ENCODE measurements around the gene C10orf95.

Gene C10orf95

DNA sequence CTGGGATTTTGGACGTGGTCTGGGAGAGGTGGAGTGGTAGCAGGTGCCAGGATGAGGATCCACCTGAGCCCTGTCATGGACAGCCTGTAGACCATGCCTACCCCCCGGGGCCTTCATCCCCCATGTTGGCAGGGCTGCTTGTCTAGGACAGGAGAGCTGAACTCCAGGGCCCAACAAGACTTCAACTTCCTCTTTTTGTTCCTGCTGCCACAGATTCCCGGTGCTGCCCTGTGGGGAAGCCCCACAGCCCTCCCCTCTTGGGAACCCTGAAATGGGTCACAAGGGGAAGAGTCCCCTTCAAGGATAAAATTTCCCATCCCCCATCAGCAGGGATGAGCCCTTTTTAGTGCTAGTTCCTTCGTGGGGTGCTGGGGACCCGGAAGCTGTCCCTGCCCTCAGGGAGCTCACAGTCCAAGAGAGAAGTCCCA lies 17.7 kb downstream of the C10orf95 start:
- DNase-seq: peak; percentile 33

DNA sequence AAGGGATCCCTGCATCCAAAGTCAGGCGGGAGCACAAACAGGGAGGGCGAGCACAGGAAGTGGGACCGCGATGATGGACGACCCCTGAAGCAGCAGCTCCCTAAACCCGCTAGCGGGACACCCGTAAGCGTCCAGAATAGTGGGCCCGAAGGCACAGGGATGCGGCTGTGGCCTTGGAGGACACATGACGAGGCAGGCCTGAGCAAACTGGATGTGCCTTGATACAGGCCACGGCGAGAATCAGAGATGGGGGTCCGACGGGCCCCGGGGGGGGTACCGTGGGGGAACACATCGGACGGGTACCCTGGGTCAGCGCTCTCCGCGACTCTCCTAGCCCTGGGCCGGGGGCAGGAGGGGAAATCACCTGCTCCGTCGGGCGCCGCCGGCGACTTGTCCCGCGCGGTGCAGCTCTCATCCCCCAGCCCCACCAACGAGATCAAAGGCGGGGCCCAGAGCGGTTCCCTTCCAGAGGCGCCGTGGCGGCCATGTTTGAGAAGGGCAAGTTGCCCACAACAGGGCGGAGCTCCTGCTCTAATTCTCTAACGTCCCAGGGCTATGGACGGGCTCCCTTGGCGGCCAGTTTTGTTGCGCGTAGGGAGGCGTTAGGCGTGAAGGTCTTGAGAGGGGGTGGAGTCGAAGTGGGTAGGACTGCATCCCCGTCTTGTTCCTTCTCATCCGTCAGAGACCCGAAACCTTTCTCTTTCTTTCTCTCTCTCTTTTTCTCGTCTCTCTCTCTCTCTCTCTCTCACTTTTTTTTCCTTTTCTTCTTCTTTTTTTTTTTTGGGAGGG lies 19.0 kb downstream of the C10orf95 start, which contains the start of gene CUEDC2:
Gene CUEDC2 (minus strand): TSS at position 413 of the 789 bp plus-strand sequence. CDS start 7,386 bp downstream, outside the sequence.
- peak; percentile 94 for DNase-seq

DNA sequence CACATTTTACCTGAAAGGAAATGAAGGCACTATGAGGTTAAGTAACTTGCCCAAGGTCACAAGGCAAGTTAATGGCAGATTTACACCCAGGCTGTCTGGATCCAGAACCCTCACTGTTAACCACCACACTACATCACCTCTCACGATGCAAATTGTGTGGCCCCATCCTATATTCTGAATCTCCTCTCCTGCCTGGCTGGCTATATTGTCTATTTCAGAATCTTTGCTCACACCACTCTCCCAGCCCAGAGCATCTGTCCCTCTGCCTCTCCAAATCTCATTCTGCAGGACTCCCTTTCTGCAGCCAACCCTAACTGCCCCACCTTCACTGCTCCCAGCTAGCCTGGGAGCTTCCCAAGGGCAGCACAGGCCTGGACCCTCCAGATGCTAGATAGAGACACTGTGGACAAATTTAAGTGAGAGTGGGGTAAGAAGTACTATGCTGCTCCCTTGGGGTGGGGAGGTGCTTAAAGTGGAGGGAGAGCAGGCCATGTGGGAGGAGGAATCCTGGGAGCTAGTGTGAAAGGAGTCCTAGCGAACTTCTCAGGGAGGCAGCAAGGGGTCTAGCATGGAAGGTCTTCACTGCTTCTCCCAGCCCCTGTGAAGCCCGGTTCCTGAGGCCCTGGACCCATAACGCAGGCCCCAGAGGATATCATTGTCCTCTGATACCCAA lies 19.8 kb downstream of the C10orf95 start:
- DNase-seq: no peak

DNA sequence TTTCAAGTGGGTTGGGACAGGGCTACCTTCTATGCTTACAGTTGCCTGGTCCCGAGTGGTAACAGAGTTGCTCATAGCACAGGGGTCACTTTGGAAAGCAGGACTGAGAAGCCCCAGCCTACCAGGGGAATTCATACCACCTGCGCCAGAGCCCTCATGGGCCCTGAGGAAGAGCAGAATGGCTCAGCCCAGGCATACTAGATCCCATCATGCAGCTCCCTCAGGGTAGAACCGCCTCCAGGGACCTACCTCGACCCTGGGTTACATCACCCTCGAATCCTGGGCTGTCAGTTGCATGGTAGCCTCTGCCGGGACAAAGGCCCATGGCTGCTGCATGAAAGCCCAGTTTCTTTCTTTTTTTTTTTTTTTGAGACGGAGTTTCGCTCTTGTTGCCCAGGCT lies 21.9 kb downstream of the C10orf95 start:
- no peak for DNase-seq

DNA sequence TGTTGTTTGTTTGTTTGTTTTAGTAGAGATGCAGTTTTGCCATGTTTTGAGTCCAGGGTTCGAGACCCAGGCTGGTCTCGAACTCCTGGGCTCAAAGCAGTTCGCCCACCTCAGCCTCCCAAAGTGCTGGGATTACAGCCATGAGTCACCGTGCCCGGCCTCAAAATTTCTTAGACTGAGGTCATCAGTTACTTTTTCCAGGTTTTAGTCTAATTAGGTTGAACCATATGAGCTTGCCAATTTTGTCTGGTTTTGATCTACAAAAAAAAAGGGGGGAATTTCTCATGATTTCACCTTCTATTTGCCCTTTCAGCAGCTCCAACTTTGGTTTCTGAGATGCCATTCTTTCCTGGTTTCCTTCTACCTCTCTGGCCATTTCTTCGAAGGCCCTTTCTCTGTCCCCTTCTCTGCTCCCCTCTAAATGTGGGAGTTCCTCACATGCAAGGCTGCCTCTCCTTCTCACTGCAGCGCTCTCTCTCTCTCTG lies 24.5 kb downstream of the C10orf95 start:
- no peak for DNase-seq

DNA sequence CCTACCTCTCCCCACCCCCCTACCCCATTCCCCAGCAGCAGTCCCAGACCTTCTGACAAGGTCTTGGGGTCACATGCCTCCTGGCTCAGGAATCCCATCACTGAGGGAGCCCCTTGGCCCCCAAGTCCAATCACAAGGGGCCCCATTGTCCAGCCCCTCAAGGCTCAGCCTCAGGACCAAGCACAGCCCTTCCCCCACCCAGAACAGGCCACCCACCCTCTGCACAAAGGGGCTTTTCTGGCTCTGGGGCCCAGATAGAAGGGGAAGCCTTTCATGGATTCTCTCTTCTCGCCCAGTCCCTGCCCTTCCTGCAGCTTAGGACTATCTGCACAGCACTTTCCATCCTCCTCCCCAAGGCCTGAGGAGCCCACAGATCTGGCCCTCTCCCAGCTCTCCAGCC lies 25.9 kb downstream of the C10orf95 start:
- DNase-seq: no peak

DNA sequence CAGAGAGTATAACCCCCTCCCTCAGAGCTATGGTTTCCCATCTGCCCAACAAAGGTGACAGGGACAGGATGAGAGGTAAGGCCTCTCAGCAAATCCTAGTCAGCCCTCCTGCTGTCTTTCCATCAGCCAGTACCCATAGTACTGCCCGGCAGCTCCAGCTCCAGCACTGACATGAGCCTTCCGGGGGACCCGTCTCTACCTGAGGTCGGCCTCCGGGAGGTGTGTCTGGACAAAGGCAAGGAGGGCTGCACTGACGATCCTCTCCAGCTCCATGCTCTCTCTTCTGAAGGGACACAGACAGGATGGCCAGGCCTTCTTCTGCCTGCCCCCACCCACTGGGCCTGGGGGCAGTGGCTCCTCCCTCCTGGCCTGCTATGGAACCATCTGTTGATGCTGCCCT lies 26.4 kb downstream of the C10orf95 start:
- no peak for DNase-seq

DNA sequence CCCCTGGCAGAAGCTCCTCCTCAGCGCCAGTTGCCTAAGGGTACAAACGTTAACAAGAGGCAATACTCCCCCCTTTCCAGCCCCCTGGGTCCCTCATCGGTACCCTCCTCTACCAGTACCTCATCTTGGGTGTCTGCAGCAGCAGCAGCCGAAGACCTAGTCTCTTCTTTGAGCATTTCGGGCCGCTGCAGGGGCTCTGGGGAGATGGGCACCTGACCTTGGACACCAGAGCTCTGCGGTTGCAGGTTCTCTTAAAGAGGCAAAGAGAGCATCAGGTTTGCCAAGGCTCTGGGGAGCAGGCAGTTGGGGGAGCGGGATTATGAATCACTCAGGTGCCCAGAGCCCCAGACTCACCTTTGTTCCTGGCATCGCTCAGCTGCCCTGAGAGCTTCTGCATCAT lies 27.2 kb downstream of the C10orf95 start:
- no peak for DNase-seq

DNA sequence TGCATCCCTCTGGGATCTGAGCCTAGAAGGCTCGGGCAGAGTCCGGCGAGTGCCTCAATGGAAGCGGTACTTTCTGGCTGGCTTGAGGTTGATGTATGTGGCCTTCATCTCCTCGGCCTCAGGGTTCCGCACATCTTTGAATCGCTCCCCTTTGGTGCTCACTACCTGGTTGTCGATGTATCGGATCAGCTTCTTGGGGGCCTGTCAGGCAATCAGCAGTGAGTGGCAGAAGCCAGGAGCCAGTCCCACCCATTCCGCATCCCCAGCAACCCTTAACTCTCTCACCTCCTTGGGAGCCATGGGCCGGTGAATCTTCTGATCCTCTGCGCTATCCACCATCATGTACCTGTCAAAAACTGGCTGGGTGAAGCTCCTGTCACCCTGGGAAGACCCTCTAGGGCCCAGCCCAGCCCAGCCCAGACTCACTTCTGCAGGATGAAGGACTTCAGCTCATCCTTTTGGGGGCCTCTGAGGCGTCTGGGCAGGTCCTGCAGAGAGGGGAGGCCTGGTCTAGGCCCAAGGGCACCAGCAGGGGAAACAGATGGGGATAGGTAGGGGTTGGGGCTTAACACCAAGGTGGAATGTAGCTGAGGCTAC lies 27.9 kb downstream of the C10orf95 start:
- no peak for DNase-seq

DNA sequence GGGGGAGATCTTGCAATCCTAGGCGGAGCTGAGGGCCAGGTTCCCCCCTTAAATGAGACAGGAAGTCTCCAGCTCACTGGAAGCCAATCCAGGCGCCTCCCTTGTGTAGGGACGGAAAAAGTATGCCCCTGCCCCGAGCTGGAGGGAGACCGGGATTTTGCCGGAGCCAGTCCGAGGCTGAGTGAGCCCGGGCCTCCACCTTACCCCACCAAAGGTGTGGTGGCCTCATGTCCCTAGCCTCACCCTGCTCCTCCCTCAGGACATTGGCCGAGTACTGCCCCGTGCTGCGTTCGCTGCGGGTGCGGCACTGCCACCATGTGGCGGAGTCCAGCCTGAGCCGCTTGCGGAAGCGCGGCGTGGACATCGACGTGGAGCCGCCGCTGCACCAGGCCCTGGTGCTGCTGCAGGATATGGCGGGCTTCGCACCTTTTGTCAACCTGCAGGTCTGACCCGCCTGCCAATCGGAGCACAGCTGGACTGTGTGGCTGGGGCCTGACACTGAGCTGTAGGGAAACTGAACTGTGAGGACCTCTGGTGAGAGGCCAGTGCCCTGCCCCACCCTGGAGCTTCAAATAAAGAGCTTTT lies 28.7 kb downstream of the C10orf95 start:
- DNase-seq: no peak

DNA sequence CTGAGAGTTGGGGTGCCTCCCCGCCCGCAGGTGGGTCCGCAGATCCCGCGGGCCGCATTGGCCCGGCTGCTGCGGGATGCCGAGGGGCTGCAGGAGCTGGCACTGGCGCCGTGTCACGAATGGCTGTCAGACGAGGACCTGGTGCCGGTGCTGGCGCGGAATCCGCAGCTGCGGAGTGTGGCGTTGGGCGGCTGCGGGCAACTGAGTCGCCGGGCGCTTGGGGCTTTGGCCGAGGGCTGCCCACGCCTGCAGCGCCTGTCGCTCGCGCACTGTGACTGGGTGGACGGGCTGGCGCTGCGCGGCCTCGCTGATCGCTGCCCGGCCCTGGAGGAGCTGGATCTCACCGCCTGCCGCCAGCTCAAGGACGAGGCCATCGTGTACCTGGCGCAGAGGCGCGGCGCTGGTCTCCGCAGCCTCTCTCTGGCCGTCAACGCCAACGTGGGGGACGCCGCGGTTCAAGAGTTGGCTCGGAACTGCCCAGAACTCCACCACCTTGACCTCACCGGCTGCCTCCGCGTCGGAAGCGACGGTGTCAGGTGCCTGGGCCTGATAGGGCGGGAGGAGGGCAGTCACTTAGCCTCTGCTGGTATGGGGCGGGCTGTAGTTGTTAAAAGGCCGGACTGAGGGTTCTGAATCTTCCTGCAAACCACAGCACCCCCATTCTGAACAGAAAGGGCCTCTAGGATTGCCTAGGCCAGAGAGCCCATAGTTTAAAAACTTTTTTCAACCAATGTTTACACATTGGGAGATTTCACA lies 29.4 kb downstream of the C10orf95 start:
- no peak for DNase-seq

DNA sequence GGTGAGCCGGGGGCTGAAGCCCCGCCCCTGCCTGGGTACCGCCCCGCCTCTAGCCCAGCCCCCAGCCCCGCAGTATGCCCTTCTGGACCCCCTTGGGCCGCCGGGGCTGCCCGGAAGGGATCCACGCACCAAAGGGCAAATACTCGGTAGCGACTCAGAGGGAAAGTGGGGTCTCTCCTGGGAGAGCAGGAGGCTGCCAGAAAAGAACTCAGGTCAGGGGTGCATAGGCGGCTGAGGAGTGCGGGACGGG lies 29.9 kb downstream of the C10orf95 start:
- no peak for DNase-seq

DNA sequence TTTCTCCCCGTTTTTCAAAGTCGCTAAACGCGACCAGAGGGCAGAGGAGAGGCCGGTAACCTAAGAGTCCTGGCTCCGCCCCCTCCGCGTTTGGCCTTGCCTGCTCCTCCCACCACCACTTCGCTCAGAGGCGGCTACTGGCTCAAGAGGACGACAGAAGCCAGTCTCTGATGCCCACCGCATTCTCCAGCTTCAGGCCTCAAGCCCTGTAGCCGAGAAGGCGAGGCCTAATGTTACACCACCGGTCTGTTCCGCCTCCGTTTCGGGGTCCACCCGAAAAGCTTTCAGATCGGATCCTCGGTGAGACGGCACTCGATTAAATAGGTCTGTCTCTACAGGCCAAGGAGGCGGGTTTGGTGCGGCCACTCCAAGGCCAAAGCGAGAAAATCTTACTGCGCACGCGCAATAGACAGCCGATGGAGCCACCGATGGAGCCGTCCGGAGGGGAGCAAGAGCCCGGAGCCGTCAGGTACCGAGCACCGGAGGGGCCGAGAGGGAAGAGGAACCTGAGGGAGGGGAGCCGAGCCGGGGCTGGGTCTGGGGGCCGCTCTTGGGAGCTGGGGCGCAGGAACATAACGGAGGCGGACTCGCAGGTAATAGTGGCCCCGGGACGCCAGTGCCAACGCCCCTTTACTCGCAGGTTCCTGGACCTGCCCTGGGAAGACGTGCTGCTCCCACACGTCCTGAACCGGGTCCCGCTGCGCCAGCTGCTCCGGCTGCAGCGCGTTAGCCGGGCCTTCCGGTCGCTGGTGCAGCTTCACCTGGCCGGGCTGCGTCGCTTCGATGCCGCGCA lies 30.4 kb downstream of the C10orf95 start, which contains the start of gene FBXL15:
Gene FBXL15 (plus strand): TSS at position 123 of the 793 bp plus-strand sequence. CDS start 294 bp downstream, at position 417.
- DNase-seq: peak; percentile 92

DNA sequence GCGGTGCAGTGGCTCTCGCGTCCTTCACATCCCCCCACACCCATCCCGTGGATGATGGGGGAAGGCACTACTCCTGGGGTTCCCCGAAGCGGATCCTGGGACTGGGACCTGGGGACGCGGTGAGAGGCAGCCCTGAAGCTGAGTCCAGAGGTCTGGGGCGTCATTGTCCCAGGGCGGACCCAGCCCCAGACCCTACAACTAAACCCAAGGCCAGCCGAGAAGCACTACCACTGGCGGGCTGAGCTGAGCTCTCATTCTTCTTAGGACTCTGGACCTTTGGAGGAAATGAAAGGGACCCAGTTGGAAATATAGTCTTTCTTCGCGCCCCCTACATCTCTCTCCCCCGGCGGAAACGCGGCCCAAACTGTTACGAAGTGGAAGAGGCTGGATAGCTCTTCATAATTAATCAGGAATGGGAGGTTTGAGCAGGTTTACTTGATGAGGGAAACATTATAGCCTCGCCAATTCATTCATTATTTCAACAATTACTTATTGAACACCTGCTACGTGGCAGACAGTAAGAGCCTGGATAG lies 31.1 kb downstream of the C10orf95 start:
- no peak for DNase-seq

DNA sequence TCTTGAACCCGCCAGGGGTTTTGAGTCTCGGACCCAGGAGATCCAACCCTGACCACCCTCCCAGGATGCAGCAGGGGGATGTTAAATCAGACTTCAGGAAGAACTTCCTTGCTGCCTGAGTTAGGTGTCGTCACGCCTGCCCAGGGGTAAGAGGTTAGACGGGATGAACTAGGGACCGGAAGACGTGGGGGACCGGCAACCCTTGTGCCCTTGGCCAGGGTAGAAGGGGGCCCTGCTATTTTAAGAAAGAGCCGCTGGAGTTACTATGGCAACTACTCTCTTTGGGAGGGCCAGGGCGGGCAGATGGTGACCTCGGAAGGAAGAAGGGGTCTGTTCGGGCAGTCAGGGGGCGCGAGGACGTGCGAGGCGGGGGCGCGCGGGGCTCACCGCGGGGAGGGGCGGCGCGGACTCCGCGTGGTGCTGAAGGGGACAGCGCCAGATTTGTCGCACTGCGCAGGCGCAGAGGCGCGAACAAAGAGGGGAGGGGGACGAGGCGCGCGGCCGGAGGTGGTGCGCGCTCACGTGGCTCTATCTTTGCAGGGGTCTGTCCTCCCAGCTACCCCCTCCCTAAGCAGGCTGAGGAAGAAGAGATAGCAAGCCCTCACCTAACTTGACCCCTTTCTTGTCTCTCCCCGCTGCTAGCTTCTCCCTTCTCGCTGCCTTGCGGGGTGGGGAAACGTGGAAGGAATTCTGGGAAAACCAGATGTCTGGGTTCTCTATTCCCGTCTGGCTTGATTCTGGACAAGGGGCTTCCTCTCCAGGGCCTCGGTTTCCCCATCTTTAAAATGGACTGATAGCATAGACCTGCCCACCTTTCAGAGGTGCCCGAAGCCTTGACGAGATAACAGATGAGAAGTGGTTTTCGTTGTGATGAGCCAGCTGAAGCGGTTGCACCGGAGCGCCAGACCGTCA lies 31.8 kb downstream of the C10orf95 start:
- peak; percentile 43 for DNase-seq

DNA sequence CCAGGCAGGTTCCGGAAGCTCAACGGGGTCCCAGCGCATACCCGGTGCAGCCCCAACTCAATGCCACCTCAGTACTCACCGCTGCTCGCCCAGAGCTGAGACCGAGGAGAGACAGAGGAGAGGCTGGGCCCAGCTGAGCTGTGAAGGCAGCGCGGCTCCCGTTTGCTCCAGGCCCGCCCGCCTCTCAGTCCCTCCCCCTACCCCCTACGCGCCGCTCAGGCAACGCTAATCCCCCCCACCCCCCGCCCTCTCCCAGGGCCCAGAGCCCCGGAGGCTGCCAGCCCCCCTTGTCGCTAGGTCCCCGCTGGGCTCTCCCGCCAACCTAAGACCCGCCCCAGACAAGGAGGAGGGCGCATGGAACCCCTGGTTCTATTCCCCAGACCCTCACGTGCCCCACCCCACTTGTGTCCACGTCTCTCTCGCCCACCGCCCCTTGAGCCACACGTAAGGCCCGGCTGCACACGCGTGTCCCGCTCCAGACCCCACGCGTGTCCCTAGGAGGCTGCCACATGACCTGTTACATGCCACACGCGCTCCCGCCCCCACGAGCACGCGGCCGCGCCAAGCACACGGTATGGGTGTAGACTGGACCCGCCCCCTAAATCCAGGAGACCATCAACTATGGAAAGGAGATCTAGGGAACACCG lies 32.6 kb downstream of the C10orf95 start, which contains the start of gene PSD:
Gene PSD (minus strand): TSS at position 164 of the 647 bp plus-strand sequence. CDS start 1,747 bp downstream, outside the sequence.
- DNase-seq: no peak

DNA sequence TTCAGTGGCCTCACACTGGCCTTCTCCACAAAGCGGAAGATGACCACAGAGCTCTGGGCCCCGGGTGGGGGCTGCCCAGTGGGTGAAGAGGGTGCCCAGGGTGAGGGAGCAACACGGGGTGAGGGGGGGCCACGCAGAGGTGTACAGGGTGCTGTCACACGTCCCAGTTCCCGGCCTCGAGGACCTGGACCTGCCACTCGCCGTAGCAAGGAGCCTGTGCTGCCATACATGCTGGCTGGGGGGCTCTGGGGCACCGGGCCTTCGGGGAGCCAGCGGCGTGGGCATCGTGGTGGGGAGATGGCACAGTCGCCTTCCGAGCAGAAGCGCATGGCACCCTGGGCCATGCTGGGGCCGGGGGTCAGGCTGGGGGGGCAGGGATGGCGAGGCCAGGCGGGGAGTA lies 34.6 kb downstream of the C10orf95 start:
- no peak for DNase-seq

DNA sequence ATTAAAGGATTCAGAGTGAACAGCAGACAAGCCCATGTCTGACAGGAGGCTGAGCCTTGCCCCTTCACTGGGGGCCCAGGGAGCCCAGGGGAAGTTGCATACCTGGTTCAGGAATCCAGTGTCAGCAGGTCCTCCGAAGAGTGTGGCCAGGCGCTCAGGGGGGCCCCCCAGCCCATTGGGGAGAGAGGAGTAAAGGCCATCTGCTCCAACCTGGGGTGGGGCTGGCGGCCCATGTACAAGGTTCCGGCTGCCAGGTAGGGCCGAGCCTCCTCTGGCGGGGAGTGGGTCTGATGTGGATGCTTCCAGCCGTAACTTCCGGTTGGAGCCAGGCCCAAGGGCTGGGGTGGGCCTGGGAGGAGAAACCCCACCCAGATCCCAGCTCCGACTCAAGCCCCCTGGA lies 35.1 kb downstream of the C10orf95 start:
- no peak for DNase-seq

DNA sequence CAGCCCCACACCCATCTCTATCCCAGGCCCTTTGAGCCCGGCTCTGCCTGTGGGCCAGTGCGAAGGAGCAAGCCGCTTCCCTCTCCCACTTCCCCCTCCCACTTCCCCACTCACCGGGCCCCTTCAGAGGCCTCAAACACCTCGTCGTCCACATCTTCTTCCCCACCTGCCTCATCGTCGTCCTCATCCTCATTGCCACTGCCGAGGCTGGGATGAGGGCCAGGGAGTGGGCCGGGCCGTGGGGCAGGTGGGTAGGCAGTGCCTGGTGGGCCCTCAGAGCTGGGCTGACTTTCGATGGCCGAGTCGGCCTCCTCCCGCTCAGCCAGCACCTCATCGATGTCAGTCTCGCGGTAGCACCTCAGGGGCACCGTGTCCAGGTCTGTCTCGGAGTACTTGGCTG lies 36.6 kb downstream of the C10orf95 start:
- DNase-seq: no peak
